OCI-LY1 (cell line): Measurements from ENCODE around the gene CPA4.

Experiments
- H2AFZ ChIP-seq: fragments of 200-600 bp; sonication (generic), shearing (Covaris generic); 2 replicates; pipeline ENCODE4 v1.6.0; 2014; ENCODE audit warnings: antibody characterized with exemption, mild to moderate bottlenecking, low read length
- H3F3A ChIP-seq: fragments of 200-600 bp; sonication (generic), shearing (Covaris generic); 2 replicates; pipeline ENCODE4 v1.6.0; 2014; ENCODE audit warnings: mild to moderate bottlenecking, antibody characterized with exemption, low read length, moderate library complexity; ENCODE audit not compliant: insufficient read depth
- H3K27ac ChIP-seq: fragments of 200-600 bp; sonication (generic); 2 replicates; pipeline ENCODE4 v1.5.1; 2014; ENCODE audit warnings: low read length, mixed run types, mild to moderate bottlenecking, low read depth; ENCODE audit not compliant: poor library complexity, severe bottlenecking
- H3K27me3 ChIP-seq: fragments of 200-600 bp; sonication (generic); 2 replicates; pipeline ENCODE4 v1.6.0; 2014; ENCODE audit warnings: antibody characterized with exemption, mild to moderate bottlenecking, low read length, moderate library complexity; ENCODE audit not compliant: insufficient read depth
- H3K36me3 ChIP-seq: fragments of 200-600 bp; sonication (generic); 2 replicates; pipeline ENCODE4 v1.6.1; 2014; ENCODE audit warnings: mild to moderate bottlenecking, antibody characterized with exemption, low read length, moderate library complexity, mixed read lengths; ENCODE audit not compliant: insufficient read depth
- H3K4me1 ChIP-seq: fragments of 200-600 bp; sonication (generic); 2 replicates; pipeline ENCODE4 v1.5.1; 2014; ENCODE audit warnings: mild to moderate bottlenecking, low read length, moderate library complexity; ENCODE audit not compliant: insufficient read depth, severe bottlenecking
- H3K4me2 ChIP-seq: fragments of 200-600 bp; sonication (generic), shearing (Covaris generic); 2 replicates; pipeline ENCODE4 v1.6.1; 2014; ENCODE audit warnings: low read length
- H3K4me3 ChIP-seq: fragments of 200-600 bp; sonication (generic); 2 replicates; pipeline ENCODE4 v1.5.1; 2014; ENCODE audit warnings: low read length, low read depth, mild to moderate bottlenecking, mixed read lengths; ENCODE audit not compliant: poor library complexity, severe bottlenecking
- H3K79me2 ChIP-seq: fragments of 200-600 bp; shearing (Covaris generic); 2 replicates; pipeline ENCODE4 v1.6.1; 2016; ENCODE audit warnings: mixed run types, low read length, mixed read lengths; ENCODE audit not compliant: insufficient read depth
- H3K9ac ChIP-seq: fragments of 200-600 bp; sonication (generic), shearing (Covaris generic); 2 replicates; pipeline ENCODE4 v1.6.1; 2014; ENCODE audit warnings: mild to moderate bottlenecking, low read length, mixed read lengths
- H3K9me2 ChIP-seq: fragments of 200-600 bp; sonication (generic), shearing (Covaris generic); 2 replicates; pipeline ENCODE4 v1.6.1; 2014; ENCODE audit warnings: low read depth, mild to moderate bottlenecking, low read length, mixed read lengths
- H3K9me3 ChIP-seq: fragments of 200-600 bp; shearing (Covaris generic); 2 replicates; pipeline ENCODE4 v1.6.1; 2014; ENCODE audit warnings: low read length, mixed read lengths
- H4K20me1 ChIP-seq: fragments of 200-600 bp; sonication (generic), shearing (Covaris generic); 2 replicates; pipeline ENCODE4 v1.6.0; 2016; ENCODE audit warnings: mild to moderate bottlenecking, low read length; ENCODE audit not compliant: insufficient read depth
- EZH2 ChIP-seq: fragments of 200-600 bp; sonication (generic), shearing (Covaris generic); IDR thresholded peaks from 2 replicates; pipeline ENCODE4 v1.8.0; 2017; ENCODE audit warnings: borderline replicate concordance, mixed run types, mild to moderate bottlenecking, antibody characterized with exemption, low read length, moderate library complexity, mixed read lengths
- TF ChIP-seq, protein P1 (sequence below): fragments of 200-600 bp; sonication (generic), shearing (Covaris generic); IDR thresholded peaks from 2 replicates; pipeline ENCODE4 v1.5.1; 2017; ENCODE audit warnings: mild to moderate bottlenecking, antibody characterized with exemption, low read length, moderate library complexity, mixed read lengths

CPA4 gene

DNA sequence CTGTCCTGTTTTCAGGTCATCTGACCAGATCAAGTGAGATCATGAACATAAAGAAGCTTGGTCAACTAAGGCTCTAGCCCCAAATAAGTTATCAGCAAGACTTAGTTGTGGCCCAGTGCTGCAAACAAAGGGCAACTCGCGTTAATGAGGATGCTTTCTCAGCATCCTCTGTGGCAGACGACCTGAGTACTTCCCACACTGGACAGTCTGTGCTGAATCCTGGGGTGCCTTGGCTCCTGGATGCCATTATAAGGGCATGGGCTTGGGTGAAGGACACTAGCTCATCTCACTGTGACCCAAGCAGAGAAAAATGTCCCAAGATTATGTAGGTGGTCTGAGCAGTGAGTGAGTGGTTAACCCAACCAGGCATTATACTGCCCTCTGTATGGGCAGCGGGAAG, 65.5 kb downstream of the CPA4 start:
- no peaks in the 10 kb centered on the region for H3K9me2 ChIP-seq
- no peaks in the 10 kb centered on the region for H3K79me2 ChIP-seq
- TF ChIP-seq EZH2 = no peak
- TF ChIP-seq, protein P1, sequence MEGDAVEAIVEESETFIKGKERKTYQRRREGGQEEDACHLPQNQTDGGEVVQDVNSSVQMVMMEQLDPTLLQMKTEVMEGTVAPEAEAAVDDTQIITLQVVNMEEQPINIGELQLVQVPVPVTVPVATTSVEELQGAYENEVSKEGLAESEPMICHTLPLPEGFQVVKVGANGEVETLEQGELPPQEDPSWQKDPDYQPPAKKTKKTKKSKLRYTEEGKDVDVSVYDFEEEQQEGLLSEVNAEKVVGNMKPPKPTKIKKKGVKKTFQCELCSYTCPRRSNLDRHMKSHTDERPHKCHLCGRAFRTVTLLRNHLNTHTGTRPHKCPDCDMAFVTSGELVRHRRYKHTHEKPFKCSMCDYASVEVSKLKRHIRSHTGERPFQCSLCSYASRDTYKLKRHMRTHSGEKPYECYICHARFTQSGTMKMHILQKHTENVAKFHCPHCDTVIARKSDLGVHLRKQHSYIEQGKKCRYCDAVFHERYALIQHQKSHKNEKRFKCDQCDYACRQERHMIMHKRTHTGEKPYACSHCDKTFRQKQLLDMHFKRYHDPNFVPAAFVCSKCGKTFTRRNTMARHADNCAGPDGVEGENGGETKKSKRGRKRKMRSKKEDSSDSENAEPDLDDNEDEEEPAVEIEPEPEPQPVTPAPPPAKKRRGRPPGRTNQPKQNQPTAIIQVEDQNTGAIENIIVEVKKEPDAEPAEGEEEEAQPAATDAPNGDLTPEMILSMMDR = no peak
- H2AFZ ChIP-seq = no peak overlapping the region
- no peaks in the 10 kb centered on the region for H3K27me3 ChIP-seq
- H3K27ac ChIP-seq = no peak overlapping the region
- H3K4me2 ChIP-seq = no peak overlapping the region
- H3F3A ChIP-seq = no peaks in the 10 kb centered on the region
- no peaks in the 10 kb centered on the region for H4K20me1 ChIP-seq
- H3K9ac ChIP-seq = no peak overlapping the region
- H3K4me1 ChIP-seq = peaks cover 36% of the 10 kb centered on the region
- no peak overlapping the region for H3K4me3 ChIP-seq
- H3K9me3 ChIP-seq = peaks cover 26% of the 10 kb centered on the region; the same call in 1 of the 2 replicates
- no peaks in the 10 kb centered on the region; the same call in 1 of the 2 replicates for H3K36me3 ChIP-seq

DNA sequence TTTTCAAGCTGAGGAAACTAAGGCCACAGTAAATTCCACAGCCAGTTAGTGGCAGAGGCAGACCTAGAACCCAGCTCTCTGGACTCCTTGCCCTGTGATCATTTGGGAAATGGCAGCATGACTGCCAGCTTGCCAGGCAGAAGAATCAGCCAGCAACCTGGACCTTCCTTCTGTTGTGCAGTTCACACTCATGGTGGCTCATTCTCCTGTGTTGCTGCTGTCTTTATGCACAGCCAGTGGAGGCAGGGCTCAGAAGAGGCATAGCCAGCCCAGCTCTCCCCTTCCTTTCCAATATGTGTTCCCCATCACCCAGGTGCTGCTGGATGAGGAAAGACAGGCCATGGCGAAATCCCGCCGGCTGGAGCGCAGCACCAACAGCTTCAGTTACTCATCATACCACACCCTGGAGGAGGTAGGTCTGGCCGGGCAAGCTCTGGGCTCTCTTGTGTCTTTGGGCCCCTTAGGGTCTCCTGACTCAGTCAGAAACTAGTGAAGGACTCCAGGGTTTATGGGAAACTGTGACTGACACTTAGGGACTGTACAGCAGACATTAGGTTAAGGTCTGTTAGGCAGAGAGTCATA, 66.4 kb downstream of the CPA4 start:
- H3K36me3 ChIP-seq = no peaks in the 10 kb centered on the region; the same call in 1 of the 2 replicates
- TF ChIP-seq, protein P1 = no peak
- no peak for TF ChIP-seq EZH2
- H4K20me1 ChIP-seq = no peaks in the 10 kb centered on the region
- H2AFZ ChIP-seq = no peak overlapping the region
- H3K4me2 ChIP-seq = no peak overlapping the region
- no peak overlapping the region for H3K27ac ChIP-seq
- H3K9me2 ChIP-seq = no peaks in the 10 kb centered on the region
- H3K9me3 ChIP-seq = peaks cover 26% of the 10 kb centered on the region; the same call in 1 of the 2 replicates
- peaks cover 38% of the 10 kb centered on the region for H3K4me1 ChIP-seq
- no peak overlapping the region for H3K4me3 ChIP-seq
- no peaks in the 10 kb centered on the region for H3K79me2 ChIP-seq
- no peaks in the 10 kb centered on the region for H3F3A ChIP-seq
- no peak overlapping the region for H3K9ac ChIP-seq
- H3K27me3 ChIP-seq = no peaks in the 10 kb centered on the region

DNA sequence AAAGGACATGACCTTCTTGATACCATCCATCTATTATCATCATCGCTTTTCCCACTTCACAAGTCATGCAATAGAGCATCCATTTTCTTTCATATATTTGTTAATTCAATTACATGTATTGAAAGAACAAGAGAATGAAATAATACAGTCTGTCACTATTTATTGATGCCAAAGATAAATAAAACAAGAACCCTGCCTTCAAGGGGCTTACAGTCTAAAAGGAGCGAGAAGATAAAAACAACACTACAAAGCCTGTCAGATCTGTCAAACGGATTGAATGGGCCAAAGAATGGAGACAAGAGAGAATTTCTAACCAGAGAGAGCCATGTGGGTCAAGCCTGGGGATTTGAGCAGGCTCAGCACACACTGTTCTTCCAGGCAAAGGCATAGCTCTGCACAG, 67.6 kb downstream of the CPA4 start:
- Histone ChIP-seq H3F3A (no peaks in the 10 kb centered on the region), H3K4me3 (no peak overlapping the region), H3K9ac (no peak overlapping the region), H3K9me3 (peaks cover 26% of the 10 kb centered on the region; the same call in 1 of the 2 replicates), H3K36me3 (no peaks in the 10 kb centered on the region; the same call in 1 of the 2 replicates), H3K9me2 (no peaks in the 10 kb centered on the region), H3K79me2 (no peaks in the 10 kb centered on the region), H3K27me3 (no peaks in the 10 kb centered on the region), H3K27ac (no peak overlapping the region), H2AFZ (no peak overlapping the region), H4K20me1 (no peaks in the 10 kb centered on the region), H3K4me1 (peaks cover 50% of the 10 kb centered on the region), H3K4me2 (no peak overlapping the region)
- no peak for TF ChIP-seq EZH2
- TF ChIP-seq, protein P1 = no peak
